ENCODE results near the gene ULBP1.
"Not testable (repeated sequence)": the region's sequence is repeated elsewhere in the genome, so short reads cannot be mapped to it uniquely, and the experiment has no call there.

Gene ULBP1

GRCh38 chr6:150008588-150008987, 44.8 kb downstream of the ULBP1 start:
- Mint-ChIP-seq H3K4me1 (peaks cover 46% of the 10 kb centered on the region), H3K27ac (no peak overlapping the region), H3K27me3 (peaks cover 42% of the 10 kb centered on the region), H3K36me3 (no peaks in the 10 kb centered on the region), H3K4me3 (no peak overlapping the region), H3K9me3 (no peaks in the 10 kb centered on the region)
- ATAC-seq = no peak

GRCh38 chr6:150012846-150013784, 49.4 kb downstream of the ULBP1 start:
- peaks cover 85% of the 10 kb centered on the region for H3K27me3 Mint-ChIP-seq
- not testable (repeated sequence) for ATAC-seq, H3K9me3 Mint-ChIP-seq, H3K36me3 Mint-ChIP-seq, H3K4me3 Mint-ChIP-seq, H3K27ac Mint-ChIP-seq
- H3K4me1 Mint-ChIP-seq = peaks cover 42% of the 10 kb centered on the region

DNA sequence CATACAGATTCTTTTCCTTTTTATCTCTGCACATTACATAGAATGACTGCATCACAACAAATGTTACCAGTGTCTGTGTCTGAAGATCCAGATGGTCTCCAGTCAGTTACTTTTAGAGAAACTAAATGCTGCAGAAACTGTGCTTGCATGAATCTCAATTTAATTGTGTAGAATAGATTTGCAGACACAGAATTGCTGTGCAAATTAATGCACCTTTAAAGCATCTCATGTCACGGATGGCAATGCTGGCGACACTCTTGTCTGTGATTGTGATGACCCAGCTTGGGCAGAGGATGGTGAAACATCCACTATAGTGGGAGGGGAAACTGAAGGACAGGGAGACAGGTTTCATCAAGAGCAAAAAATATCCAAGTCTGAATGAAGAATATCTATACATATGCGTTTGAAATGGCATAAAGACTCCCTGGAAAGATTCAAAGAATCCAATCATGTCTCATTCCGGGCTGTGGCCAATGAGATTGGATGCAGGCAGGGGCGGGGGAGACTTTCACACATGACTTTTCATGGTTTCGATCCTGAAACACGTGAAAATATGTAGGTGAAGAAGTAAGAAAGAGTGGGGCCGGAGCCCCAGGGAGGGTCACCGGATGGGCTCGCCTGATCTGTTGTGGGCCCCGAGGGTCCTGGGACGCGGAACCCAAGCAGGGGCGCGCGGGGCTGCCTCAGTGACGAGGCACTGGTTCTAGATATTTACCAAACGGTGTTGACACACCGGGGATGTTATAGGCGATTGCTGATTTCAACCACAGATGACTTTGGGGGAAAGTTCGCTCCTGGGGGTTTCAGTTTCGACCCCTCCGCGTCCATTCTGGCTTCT, 50.3 kb downstream of the ULBP1 start:
- peaks cover 85% of the 10 kb centered on the region for H3K27me3 Mint-ChIP-seq
- ATAC-seq, H3K27ac Mint-ChIP-seq, H3K36me3 Mint-ChIP-seq, H3K9me3 Mint-ChIP-seq: not testable (repeated sequence)
- H3K4me1 Mint-ChIP-seq = peaks cover 33% of the 10 kb centered on the region
- H3K4me3 Mint-ChIP-seq = peak overlapping the region; percentile 74

- not testable (repeated sequence) for H3K36me3 Mint-ChIP-seq, H3K9me3 Mint-ChIP-seq, H3K27ac Mint-ChIP-seq, ATAC-seq
- peaks cover 85% of the 10 kb centered on the region for H3K27me3 Mint-ChIP-seq
- H3K4me1 Mint-ChIP-seq = peaks cover 33% of the 10 kb centered on the region
- peak overlapping the region; percentile 9 for H3K4me3 Mint-ChIP-seq
These were observed 51.0 kb downstream of the ULBP1 start for GRCh38 chr6:150014623-150015280.

DNA sequence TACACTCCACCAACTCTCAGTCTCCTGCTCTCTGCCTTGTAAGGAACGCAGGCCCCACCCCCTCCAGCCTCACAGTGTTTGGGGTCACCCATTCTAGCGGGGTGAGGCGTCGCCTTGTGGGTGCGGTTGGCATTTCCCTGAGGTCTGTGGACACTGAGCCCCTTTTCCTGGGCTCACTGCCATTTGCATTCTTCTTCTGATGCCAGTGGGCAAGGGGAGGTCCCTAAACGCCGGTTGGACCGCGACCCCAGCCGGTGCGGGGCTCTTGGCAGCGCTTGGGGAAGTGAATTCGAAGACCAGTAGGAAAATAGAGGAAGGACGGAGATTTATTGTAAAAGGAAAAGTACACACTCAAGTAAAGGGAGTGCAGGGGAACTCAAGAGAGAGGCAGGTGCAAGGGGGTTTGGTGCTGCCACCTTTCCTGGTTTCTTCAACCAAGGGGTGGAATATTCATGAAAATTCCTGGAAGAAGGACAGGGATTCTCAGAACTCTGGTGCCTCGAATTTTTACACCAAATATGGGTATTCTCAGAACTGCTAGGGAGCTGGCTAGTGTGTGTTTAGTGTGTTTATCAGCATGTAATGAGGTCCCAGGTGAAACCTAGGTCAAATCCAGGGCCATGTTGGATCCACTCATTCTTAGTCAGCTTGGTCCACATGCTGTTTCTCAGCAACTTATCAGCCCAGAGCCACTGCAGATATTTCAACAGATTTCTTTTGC, 51.7 kb downstream of the ULBP1 start:
- H3K4me3 Mint-ChIP-seq = peak overlapping the region; percentile 9
- H3K9me3 Mint-ChIP-seq, H3K36me3 Mint-ChIP-seq, H3K27ac Mint-ChIP-seq, ATAC-seq: not testable (repeated sequence)
- H3K27me3 Mint-ChIP-seq = peaks cover 83% of the 10 kb centered on the region
- H3K4me1 Mint-ChIP-seq = peaks cover 33% of the 10 kb centered on the region

- Mint-ChIP-seq H3K27ac (no peak overlapping the region), H3K9me3 (no peaks in the 10 kb centered on the region), H3K4me1 (peaks cover 33% of the 10 kb centered on the region), H3K36me3 (no peaks in the 10 kb centered on the region), H3K27me3 (peaks cover 89% of the 10 kb centered on the region), H3K4me3 (no peak overlapping the region)
- peak; percentile 77 for ATAC-seq
These were observed 52.8 kb downstream of the ULBP1 start for GRCh38 chr6:150016324-150017185.

GRCh38 chr6:150017186-150017521, 53.4 kb downstream of the ULBP1 start:
- not testable (repeated sequence) for H3K9me3 Mint-ChIP-seq, H3K36me3 Mint-ChIP-seq, H3K27ac Mint-ChIP-seq, ATAC-seq, H3K4me3 Mint-ChIP-seq
- H3K27me3 Mint-ChIP-seq = peaks cover 88% of the 10 kb centered on the region
- peaks cover 33% of the 10 kb centered on the region for H3K4me1 Mint-ChIP-seq

DNA sequence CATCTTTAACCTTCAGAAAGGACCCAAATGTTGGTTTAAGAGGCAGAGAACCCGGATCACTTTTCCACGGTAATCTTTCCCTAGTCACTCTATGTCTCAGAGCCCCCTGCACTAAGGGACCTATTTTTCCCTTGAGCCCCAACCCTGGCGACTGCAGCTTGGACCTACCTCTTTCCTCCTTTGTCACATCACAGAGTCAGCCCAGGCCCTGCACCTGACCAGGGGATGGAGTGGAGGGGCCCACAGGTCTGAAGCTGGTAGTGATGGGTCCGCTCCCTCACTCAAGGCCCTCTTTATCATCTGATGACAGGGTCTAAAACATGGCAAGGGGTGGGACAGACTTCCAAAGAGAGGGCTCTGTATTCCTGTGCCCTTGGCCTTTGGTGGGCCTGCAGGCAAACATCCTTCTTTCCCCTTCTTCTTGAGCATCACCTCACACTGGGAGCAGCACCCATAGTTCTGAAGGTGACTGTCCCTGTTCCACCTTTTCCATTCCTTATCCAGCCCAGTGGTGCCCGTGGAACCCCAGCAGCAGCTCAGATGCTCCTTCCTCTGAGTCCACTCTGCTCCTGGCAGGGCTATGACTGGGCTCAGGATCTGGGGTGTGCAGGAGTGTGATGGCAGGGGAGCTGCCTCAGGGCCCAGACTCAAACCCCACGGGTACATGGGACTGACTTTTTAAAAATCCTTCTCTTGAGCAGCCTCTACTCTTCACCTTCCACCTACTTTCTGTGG, 55.3 kb downstream of the ULBP1 start:
- Mint-ChIP-seq H3K4me3 (no peak overlapping the region), H3K27me3 (peaks cover 73% of the 10 kb centered on the region), H3K27ac (no peak overlapping the region), H3K9me3 (no peaks in the 10 kb centered on the region), H3K4me1 (peaks cover 24% of the 10 kb centered on the region), H3K36me3 (no peaks in the 10 kb centered on the region)
- no peak for ATAC-seq

GRCh38 chr6:150021870-150022269, 58.1 kb downstream of the ULBP1 start:
- peak; percentile 60 for ATAC-seq
- H3K4me1 Mint-ChIP-seq = peaks cover 22% of the 10 kb centered on the region

More at GRCh38 chr6:150021870-150022269, 58.1 kb downstream of the ULBP1 start:
- H3K27ac Mint-ChIP-seq, H3K9me3 Mint-ChIP-seq, H3K36me3 Mint-ChIP-seq, H3K4me3 Mint-ChIP-seq: not testable (repeated sequence)
- peaks cover 72% of the 10 kb centered on the region for H3K27me3 Mint-ChIP-seq

Data from stimulated activated memory B cell treated with anti-CD40 and anti-IgM and Interleukin-4, amounts not matched to agents 10 μg/mL and 1 μg/mL and 100 μg/mL, for 72 hours (primary cell).